Epithelial cell of esophagus (primary cell): ENCODE data around the gene METTL16.

Experiments used
- DNase-seq: peaks from one replicate; pipeline ENCODE4 v3.0.0; 2010; ENCODE audit warnings: low read depth
- H3K4me3 ChIP-seq: 2 replicates; pipeline ENCODE4 v1.5.1; 2011; ENCODE audit warnings: mild to moderate bottlenecking, low read length, control low read depth
- CTCF ChIP-seq: IDR thresholded peaks from 2 replicates; pipeline ENCODE4 v1.5.1; 2011; ENCODE audit warnings: low read depth, mild to moderate bottlenecking, low read length, control low read depth, inconsistent platforms; ENCODE audit not compliant: insufficient read depth; ENCODE audit errors: missing control alignments

METTL16 gene

GRCh38 chr17:2379489-2380225 is 132.0 kb downstream of the METTL16 start:
- TF ChIP-seq CTCF: no peak
- H3K4me3 ChIP-seq: no peak overlapping the region

GRCh38 chr17:2378905-2379304 is 132.8 kb downstream of the METTL16 start:
- DNase-seq: no peak
- TF ChIP-seq CTCF: no peak
- no peak overlapping the region for H3K4me3 ChIP-seq

More at GRCh38 chr17:2379489-2380225, 132.0 kb downstream of the METTL16 start:
- no peak for DNase-seq

DNA sequence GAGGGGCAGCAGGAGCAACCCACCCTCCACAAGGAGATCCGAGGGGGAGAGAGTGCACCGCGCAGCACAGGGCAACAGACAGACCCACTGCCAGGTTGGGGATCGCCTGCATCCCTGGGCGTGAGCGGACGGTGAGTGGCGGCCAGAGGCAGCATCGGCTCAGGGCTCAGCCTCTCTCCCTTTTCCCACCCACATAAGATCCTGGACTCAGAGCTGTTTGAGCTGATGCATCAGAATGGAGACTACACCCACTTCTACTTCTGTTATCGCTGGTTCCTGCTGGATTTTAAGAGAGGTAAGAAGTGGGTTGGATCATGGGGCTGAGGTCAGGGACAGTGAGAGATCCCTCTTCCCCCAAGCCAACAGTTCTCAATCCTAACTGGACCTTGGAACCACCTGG is 134.0 kb downstream of the METTL16 start:
- no peak for TF ChIP-seq CTCF

GRCh38 chr17:2376107-2376506 is 135.6 kb downstream of the METTL16 start:
- no peak for DNase-seq
- TF ChIP-seq CTCF: no peak
- H3K4me3 ChIP-seq: no peak overlapping the region

More for the DNA sequence above, 134.0 kb downstream of the METTL16 start:
- no peak overlapping the region for H3K4me3 ChIP-seq
- DNase-seq: no peak

DNA sequence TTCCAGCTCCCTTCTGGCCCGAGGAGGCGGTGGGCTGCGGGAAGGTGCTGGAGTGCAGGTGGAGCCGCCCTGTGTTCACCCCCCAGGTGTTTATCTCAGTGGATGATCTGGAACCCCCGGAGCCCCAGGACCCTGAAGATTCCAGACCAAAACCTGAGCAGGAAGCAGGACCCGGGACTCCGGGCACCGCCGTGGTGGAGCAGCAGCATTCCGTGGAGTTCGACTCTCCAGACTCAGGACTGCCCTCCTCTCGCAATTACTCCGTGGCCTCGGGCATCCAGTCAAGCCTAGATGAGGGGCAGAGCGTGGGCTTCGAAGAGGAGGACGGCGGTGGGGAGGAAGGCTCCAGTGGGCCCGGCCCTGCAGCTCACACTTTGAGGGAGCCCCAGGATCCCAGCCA is 136.3 kb downstream of the METTL16 start:
- TF ChIP-seq CTCF: no peak
- no peak overlapping the region for H3K4me3 ChIP-seq
- no peak for DNase-seq

- H3K4me3 ChIP-seq: no peak overlapping the region
- peak; percentile 77 for DNase-seq
- TF ChIP-seq CTCF: no peak
These were observed 137.0 kb downstream of the METTL16 start for GRCh38 chr17:2374549-2375285.
